ENCODE data around the gene RILPL1. TPM values are rescaled to one million over a fixed set of nuclear protein-coding genes. Genes with fewer than 3 reads are reported as not detected.

Gene RILPL1
- total RNA-seq, 2 experiments from 2014 or later, result 2.9 TPM

GRCh38 chr12:123421314-123421713, 112.2 kb downstream of the RILPL1 start:
- no peaks in the 10 kb centered on the region for H3K4me1 Mint-ChIP-seq (ENCODE audit: low read depth)
- POLR2A ChIA-PET, result interaction anchor here (0.6 to 2.0 kb wide), 2 partner anchors 15 to 37 kb away, joined by 3 to 5 read pairs; partner anchors contain the start of genes KMT5A and RILPL2
- ATAC-seq, result no peak

More at GRCh38 chr12:123421314-123421713, 112.2 kb downstream of the RILPL1 start:
- TF ChIP-seq CTCF (IDR thresholded peaks at IDR 0.05), result no peak
- no peak overlapping the region for H3K4me3 Mint-ChIP-seq
- H3K9me3 Mint-ChIP-seq, result no peaks in the 10 kb centered on the region
- peaks cover 41% of the 10 kb centered on the region for H3K36me3 Mint-ChIP-seq (ENCODE audit: low read depth)
- CTCF ChIA-PET, result interaction anchor here (0.7 to 2.0 kb wide), 3 partner anchors 9 to 183 kb away, joined by 3 to 4 read pairs (median 3); no protein-coding TSS in a partner anchor
- no peak for DNase-seq
- H3K27ac Mint-ChIP-seq, result no peak overlapping the region
- H3K27me3 Mint-ChIP-seq, result no peaks in the 10 kb centered on the region
- intact Hi-C loops (cut with micrococcal nuclease), result no loop called here

Small RNA genes lying within 50 kb of the gene (microRNA-seq; reads per million reads assigned to microRNA genes)
- gene MIR3908 (ENCODE audit: borderline microRNAs expressed, borderline replicate concordance), result not detected

Other genes with a start within 250 kb of the RILPL1 start
- gene SBNO1, start 168.9 kb downstream of the RILPL1 start, total RNA-seq, result 10 to 100 TPM; 44.3 to 45.4 TPM
- gene KMT5A, start 149.6 kb downstream of the RILPL1 start, total RNA-seq, result 10 to 100 TPM; 35.9 to 38.2 TPM
- 1 to 10 TPM; 9.0 to 9.3 TPM for gene RILPL2, start 97.0 kb downstream of the RILPL1 start, total RNA-seq
- gene SNRNP35, start 75.6 kb downstream of the RILPL1 start, total RNA-seq, result 10 to 100 TPM; 18.4 to 25.4 TPM
- 100 to 1,000 TPM; 121 to 122 TPM for gene TMED2, start 50.8 kb upstream of the RILPL1 start, total RNA-seq
- 10 to 100 TPM; 51.7 to 55.4 TPM for gene DDX55, start 68.4 kb upstream of the RILPL1 start, total RNA-seq
- 10 to 100 TPM; 54.5 to 61.8 TPM for gene EIF2B1, start 100.0 kb upstream of the RILPL1 start, total RNA-seq
- 10 to 100 TPM; 78.6 to 80.0 TPM for gene GTF2H3, start 100.1 kb upstream of the RILPL1 start, total RNA-seq
- gene TCTN2, start 137.4 kb upstream of the RILPL1 start, total RNA-seq, result 1 to 10 TPM; 2.0 to 2.3 TPM
- gene ATP6V0A2, start 178.6 kb upstream of the RILPL1 start, total RNA-seq, result 10 to 100 TPM; 54.6 to 60.3 TPM
- gene DNAH10, start 228.6 kb upstream of the RILPL1 start, total RNA-seq, result under 1 TPM; 0.38 to 0.43 TPM

All from activated CD8-positive, alpha-beta T cell treated with anti-CD3 and anti-CD28 coated beads for 36 hours (primary cell).